ENCODE results near the gene HIGD2A.

HIGD2A gene

DNA sequence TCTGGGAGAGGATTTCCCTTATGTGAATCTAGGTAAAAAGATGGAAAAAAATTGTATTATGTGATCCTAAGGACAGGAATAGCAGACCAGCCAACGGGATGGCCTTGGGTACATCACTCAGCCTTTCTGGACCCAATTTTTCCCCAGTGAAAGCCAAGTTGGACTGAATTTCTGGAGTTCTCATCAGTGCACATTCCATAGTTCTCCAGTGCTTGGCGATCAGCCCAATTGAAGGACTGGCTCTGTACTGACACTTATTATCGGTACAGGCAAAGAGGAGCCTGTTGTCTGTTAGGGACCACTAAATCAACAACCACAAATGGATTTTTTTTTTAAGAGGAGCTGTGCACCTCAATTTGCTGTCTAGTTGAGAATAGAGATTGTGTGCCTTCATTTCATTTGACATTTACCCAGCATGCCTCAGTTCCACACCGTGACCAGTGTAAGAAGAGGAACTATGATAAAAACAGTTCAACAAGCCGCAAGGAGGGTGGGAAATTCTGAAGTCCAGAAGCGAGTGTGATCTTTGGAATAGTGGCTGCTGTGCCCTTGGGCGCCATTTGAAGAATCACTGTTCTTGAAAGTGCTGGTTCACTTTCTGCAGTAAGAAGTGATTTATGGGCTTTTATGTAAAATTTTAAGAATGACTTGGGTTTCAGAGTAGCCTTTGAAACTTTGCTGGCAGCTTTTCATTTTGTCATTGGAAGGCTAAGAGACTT, 15.3 kb upstream of the HIGD2A start:
- TF ChIP-seq, protein P1, sequence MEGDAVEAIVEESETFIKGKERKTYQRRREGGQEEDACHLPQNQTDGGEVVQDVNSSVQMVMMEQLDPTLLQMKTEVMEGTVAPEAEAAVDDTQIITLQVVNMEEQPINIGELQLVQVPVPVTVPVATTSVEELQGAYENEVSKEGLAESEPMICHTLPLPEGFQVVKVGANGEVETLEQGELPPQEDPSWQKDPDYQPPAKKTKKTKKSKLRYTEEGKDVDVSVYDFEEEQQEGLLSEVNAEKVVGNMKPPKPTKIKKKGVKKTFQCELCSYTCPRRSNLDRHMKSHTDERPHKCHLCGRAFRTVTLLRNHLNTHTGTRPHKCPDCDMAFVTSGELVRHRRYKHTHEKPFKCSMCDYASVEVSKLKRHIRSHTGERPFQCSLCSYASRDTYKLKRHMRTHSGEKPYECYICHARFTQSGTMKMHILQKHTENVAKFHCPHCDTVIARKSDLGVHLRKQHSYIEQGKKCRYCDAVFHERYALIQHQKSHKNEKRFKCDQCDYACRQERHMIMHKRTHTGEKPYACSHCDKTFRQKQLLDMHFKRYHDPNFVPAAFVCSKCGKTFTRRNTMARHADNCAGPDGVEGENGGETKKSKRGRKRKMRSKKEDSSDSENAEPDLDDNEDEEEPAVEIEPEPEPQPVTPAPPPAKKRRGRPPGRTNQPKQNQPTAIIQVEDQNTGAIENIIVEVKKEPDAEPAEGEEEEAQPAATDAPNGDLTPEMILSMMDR (IDR thresholded peaks at IDR 0.05; ENCODE audit: low read depth, low read length) = no peak

DNA sequence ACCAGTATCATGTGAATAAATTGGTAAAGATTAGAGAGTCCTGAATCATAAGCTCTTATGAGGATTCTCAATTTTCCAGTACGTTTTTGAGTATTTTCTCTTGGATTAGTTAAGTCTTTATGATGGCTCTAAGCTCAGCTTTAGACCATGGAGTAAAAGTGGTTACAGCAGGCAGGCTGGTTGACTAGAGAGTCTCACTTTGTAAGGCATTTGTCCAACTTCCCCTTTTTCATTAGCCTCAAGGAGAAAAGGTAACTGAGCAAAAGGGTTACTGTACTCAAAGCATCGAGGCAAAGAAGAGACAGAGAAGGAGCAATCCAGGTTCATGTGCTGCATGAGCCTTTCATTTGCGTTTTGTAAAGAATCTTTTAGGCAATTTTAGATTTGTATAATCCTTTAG, 8.7 kb upstream of the HIGD2A start:
- Histone ChIP-seq H3K27ac (no peak overlapping the region), H3K36me3 (peaks cover 26% of the 10 kb centered on the region), H3K9me3 (ENCODE audit: severe bottlenecking) (no peaks in the 10 kb centered on the region), H3K4me3 (ENCODE audit: low read depth, low read length) (no peak overlapping the region), H3K27me3 (ENCODE audit: insufficient read depth, low read depth, severe bottlenecking) (no peaks in the 10 kb centered on the region)
- DNase-seq = no peak
- TF ChIP-seq, protein P1 (IDR thresholded peaks at IDR 0.05; ENCODE audit: low read depth, low read length) = no peak

More for the DNA sequence above, 15.3 kb upstream of the HIGD2A start:
- no peak for DNase-seq
- Histone ChIP-seq H3K4me3 (ENCODE audit: low read depth, low read length) (no peak overlapping the region), H3K27me3 (ENCODE audit: insufficient read depth, low read depth, severe bottlenecking) (no peaks in the 10 kb centered on the region), H3K36me3 (peaks cover 3% of the 10 kb centered on the region; the same call in 1 of the 2 replicates), H3K27ac (no peak overlapping the region), H3K9me3 (ENCODE audit: severe bottlenecking) (no peaks in the 10 kb centered on the region)

DNA sequence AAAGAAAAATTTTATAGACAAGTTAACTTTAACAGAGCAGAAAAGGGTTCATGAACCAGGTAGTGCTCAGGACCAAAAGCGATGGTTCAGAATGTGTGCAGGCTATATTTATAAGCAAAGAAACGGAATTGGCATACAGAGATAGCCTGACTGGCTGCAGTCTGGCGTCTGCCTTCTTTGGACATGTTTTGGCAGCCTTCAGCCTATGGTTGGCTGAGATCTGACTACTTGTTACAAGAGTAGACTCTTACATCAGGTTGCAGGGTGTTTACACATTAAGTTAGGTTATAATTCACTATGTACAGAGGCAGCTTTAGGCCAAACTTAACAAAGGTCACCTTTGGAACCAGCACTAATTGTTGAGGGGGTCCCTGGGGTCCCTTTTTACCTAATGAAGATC, 7.1 kb upstream of the HIGD2A start:
- Histone ChIP-seq H3K27me3 (ENCODE audit: insufficient read depth, low read depth, severe bottlenecking) (no peaks in the 10 kb centered on the region), H3K9me3 (ENCODE audit: severe bottlenecking) (no peaks in the 10 kb centered on the region), H3K27ac (no peak overlapping the region), H3K4me3 (ENCODE audit: low read depth, low read length) (no peak overlapping the region), H3K36me3 (peaks cover 42% of the 10 kb centered on the region)
- TF ChIP-seq, protein P1 (IDR thresholded peaks at IDR 0.05; ENCODE audit: low read depth, low read length) = no peak
- DNase-seq = no peak

DNA sequence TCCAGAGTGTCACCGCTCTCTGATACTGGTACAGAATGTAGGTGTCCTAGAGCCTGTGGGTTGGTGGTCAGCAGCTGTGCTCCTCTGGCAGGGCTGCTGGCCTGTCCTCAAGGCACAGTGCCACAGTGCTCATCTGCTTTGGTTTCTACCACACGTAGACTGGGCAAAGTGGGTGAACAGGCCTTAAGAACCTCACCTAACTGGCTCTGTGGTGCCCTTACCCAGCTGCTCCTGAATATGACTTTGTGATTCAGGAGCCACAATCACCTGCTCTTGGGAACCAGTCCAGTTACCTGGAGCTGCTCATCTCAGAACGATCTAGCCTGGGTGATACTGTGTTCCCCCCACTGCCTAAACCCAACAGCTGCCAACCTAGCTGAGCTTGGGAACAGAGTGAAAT, 6.6 kb upstream of the HIGD2A start:
- no peak overlapping the region for H3K4me3 ChIP-seq (ENCODE audit: low read depth, low read length)
- peaks cover 45% of the 10 kb centered on the region for H3K36me3 ChIP-seq
- no peak for DNase-seq
- no peak overlapping the region for H3K27ac ChIP-seq
- TF ChIP-seq, protein P1 (IDR thresholded peaks at IDR 0.05; ENCODE audit: low read depth, low read length) = no peak
- H3K9me3 ChIP-seq (ENCODE audit: severe bottlenecking) = no peaks in the 10 kb centered on the region
- H3K27me3 ChIP-seq (ENCODE audit: insufficient read depth, low read depth, severe bottlenecking) = no peaks in the 10 kb centered on the region

DNA sequence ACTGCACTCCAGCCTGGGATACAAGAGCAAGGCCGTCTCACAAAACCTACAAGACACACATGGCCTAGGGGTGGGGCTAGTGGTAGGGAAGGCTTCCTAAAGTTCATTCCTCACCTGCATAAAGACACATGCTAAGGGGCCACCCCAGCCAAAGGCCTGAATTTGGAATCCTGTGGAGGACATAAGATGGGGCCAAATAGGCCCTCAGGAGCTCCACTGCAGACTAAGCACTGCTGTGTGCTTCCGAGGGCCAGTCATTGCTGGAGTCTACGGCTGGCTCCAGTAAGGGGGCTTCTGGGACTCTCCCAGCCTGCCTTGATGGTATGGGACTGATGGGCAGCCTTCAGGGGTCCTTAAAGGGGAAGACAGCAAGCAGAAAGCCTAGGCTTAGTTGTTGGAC, 5.8 kb upstream of the HIGD2A start:
- Histone ChIP-seq H3K27me3 (ENCODE audit: insufficient read depth, low read depth, severe bottlenecking) (no peaks in the 10 kb centered on the region), H3K36me3 (peaks cover 45% of the 10 kb centered on the region), H3K27ac (no peak overlapping the region), H3K9me3 (ENCODE audit: severe bottlenecking) (no peaks in the 10 kb centered on the region), H3K4me3 (ENCODE audit: low read depth, low read length) (no peak overlapping the region)
- no peak for DNase-seq
- TF ChIP-seq, protein P1 (IDR thresholded peaks at IDR 0.05; ENCODE audit: low read depth, low read length) = no peak

All from WERI-Rb-1 (cell line).